GM21381 (cell line): Measurements from ENCODE around the gene TIMM13.

Source experiments
- ATAC-seq: cut with Tn5 transposase; IDR thresholded peaks from one replicate; pipeline ENCODE4 v1.9.1; 2021; ENCODE audit warnings: mild to moderate bottlenecking, moderate library complexity; ENCODE audit not compliant: unreplicated experiment

TIMM13 gene

GRCh38 chr19:2387367-2388288, 39.8 kb downstream of the TIMM13 start:
- ATAC-seq, result no peak

- ATAC-seq, result no peak
Measured at GRCh38 chr19:2385053-2385721, 42.2 kb downstream of the TIMM13 start.

GRCh38 chr19:2382530-2383222, 44.7 kb downstream of the TIMM13 start:
- ATAC-seq, result no peak

- ATAC-seq, result no peak
Measured at GRCh38 chr19:2381148-2381820, 46.1 kb downstream of the TIMM13 start.

GRCh38 chr19:2380567-2380966, 46.8 kb downstream of the TIMM13 start:
- no peak for ATAC-seq

- no peak for ATAC-seq
Measured at GRCh38 chr19:2376784-2377519, 50.4 kb downstream of the TIMM13 start.
